A673 (cell line): Measurements from ENCODE around the gene CCDC185.
"Not testable (repeated sequence)": the region's sequence is repeated elsewhere in the genome, so short reads cannot be mapped to it uniquely, and the experiment has no call there.

Source experiments
- EZH2 ChIP-seq: fragments of 200-600 bp; sonication (generic); IDR thresholded peaks from 2 replicates; pipeline ENCODE4 v1.6.1; 2017; ENCODE audit warnings: borderline replicate concordance, low read depth, mild to moderate bottlenecking, mixed read lengths, antibody characterized with exemption, low read length; ENCODE audit not compliant: poor library complexity, severe bottlenecking
- TF ChIP-seq, protein P1 (sequence below): fragments of 300-800, 200-600 bp; sonication (generic); conservative IDR thresholded peaks from 2 replicates; pipeline ENCODE4 v1.5.1; 2017; ENCODE audit warnings: low read depth, mild to moderate bottlenecking, antibody characterized with exemption, low read length, moderate library complexity, mixed read lengths

DNA sequence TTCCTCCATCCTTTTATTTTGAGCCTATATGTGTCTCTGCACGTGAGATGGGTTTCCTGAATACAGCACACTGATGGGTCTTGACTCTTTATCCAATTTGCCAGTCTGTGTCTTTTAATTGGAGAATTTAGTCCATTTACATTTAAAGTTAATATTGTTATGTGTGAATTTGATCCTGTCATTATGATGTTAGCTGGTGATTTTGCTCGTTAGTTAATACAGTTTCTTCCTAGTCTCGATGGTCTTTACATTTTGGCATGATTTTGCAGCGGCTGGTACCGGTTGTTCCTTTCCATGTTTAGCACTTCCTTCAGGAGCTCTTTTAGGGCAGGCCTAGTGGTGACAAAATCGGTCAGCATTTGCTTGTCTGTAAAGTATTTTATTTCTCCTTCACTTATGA is 6.2 kb downstream of the CCDC185 start:
- TF ChIP-seq EZH2, result not testable (repeated sequence)
- TF ChIP-seq, protein P1, sequence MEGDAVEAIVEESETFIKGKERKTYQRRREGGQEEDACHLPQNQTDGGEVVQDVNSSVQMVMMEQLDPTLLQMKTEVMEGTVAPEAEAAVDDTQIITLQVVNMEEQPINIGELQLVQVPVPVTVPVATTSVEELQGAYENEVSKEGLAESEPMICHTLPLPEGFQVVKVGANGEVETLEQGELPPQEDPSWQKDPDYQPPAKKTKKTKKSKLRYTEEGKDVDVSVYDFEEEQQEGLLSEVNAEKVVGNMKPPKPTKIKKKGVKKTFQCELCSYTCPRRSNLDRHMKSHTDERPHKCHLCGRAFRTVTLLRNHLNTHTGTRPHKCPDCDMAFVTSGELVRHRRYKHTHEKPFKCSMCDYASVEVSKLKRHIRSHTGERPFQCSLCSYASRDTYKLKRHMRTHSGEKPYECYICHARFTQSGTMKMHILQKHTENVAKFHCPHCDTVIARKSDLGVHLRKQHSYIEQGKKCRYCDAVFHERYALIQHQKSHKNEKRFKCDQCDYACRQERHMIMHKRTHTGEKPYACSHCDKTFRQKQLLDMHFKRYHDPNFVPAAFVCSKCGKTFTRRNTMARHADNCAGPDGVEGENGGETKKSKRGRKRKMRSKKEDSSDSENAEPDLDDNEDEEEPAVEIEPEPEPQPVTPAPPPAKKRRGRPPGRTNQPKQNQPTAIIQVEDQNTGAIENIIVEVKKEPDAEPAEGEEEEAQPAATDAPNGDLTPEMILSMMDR, result not testable (repeated sequence)
